ENCODE measurements around the gene PRUNE1. TPM values are rescaled to one million over a fixed set of nuclear protein-coding genes. Genes with fewer than 3 reads are reported as not detected.

The PRUNE1 gene
- total RNA-seq, 2 experiments from 2014 or later = 18.8 to 20.8 TPM

- ChIA-PET POLR2A (no interaction called here), CTCF (ENCODE audit: unreplicated experiment) (no interaction called here)
- BruUV-seq (replicated peaks) = no TSS peak
These were observed 2.1 kb downstream of the PRUNE1 start for GRCh38 chr1:151010346-151010726.

GRCh38 chr1:151011154-151011850 lies 3.1 kb downstream of the PRUNE1 start:
- DNase-seq (ENCODE audit: low spot score) = no peak
- no peak for TF ChIP-seq EZH2phosphoT487 (IDR thresholded peaks at IDR 0.05; ENCODE audit: borderline replicate concordance, low read depth, low read length)
- no peak for TF ChIP-seq CTCF (conservative IDR thresholded peaks at IDR 0.05; ENCODE audit: low read length)
- Histone ChIP-seq H2AFZ (ENCODE audit: low read length) (no peak overlapping the region), H3K36me3 (ENCODE audit: insufficient read depth, low read length) (no peaks in the 10 kb centered on the region), H3K4me2 (ENCODE audit: low read length) (no peak overlapping the region), H3K27ac (ENCODE audit: low read depth, low read length, poor library complexity, severe bottlenecking) (no peak overlapping the region), H4K20me1 (ENCODE audit: insufficient read depth, low read length) (no peaks in the 10 kb centered on the region), H3K9me2 (ENCODE audit: insufficient read depth, low read length) (no peaks in the 10 kb centered on the region), H3K4me1 (ENCODE audit: insufficient read depth, low read length, poor library complexity, severe bottlenecking) (peaks cover 26% of the 10 kb centered on the region), H3K9me3 (ENCODE audit: low read length) (no peaks in the 10 kb centered on the region), H3K4me3 (ENCODE audit: low read depth, low read length, poor library complexity, severe bottlenecking) (no peak overlapping the region), H3K79me2 (ENCODE audit: insufficient read depth, low read depth, low read length) (peaks cover 17% of the 10 kb centered on the region; the same call in 1 of the 2 replicates)
- ChIA-PET POLR2A (no interaction called here), CTCF (ENCODE audit: unreplicated experiment) (no interaction called here)
- intact Hi-C loops (cut with micrococcal nuclease; ENCODE audit: unreplicated experiment) = no loop called here
- no TSS peak for BruUV-seq (replicated peaks)

More at GRCh38 chr1:151010346-151010726, 2.1 kb downstream of the PRUNE1 start:
- intact Hi-C loops (cut with micrococcal nuclease; ENCODE audit: unreplicated experiment) = no loop called here
- H3K9me2 ChIP-seq (ENCODE audit: insufficient read depth, low read length) = no peaks in the 10 kb centered on the region
- H3K36me3 ChIP-seq (ENCODE audit: insufficient read depth, low read length) = no peaks in the 10 kb centered on the region
- no peak overlapping the region for H2AFZ ChIP-seq (ENCODE audit: low read length)
- H3K4me3 ChIP-seq (ENCODE audit: low read depth, low read length, poor library complexity, severe bottlenecking) = no peak overlapping the region
- no peak for DNase-seq (ENCODE audit: low spot score)
- H3K4me1 ChIP-seq (ENCODE audit: insufficient read depth, low read length, poor library complexity, severe bottlenecking) = peaks cover 36% of the 10 kb centered on the region
- H3K9me3 ChIP-seq (ENCODE audit: low read length) = no peaks in the 10 kb centered on the region
- peaks cover 17% of the 10 kb centered on the region; the same call in 1 of the 2 replicates for H3K79me2 ChIP-seq (ENCODE audit: insufficient read depth, low read depth, low read length)
- H4K20me1 ChIP-seq (ENCODE audit: insufficient read depth, low read length) = no peaks in the 10 kb centered on the region
- no peak overlapping the region for H3K27ac ChIP-seq (ENCODE audit: low read depth, low read length, poor library complexity, severe bottlenecking)
- TF ChIP-seq CTCF (conservative IDR thresholded peaks at IDR 0.05; ENCODE audit: low read length) = no peak
- no peak for TF ChIP-seq EZH2phosphoT487 (IDR thresholded peaks at IDR 0.05; ENCODE audit: borderline replicate concordance, low read depth, low read length)
- no peak overlapping the region for H3K4me2 ChIP-seq (ENCODE audit: low read length)

Measured in OCI-LY7 (cell line).